HG03196 (cell line): Measurements from ENCODE around the gene ST6GALNAC4.

Experiments
- ATAC-seq: cut with Tn5 transposase; IDR thresholded peaks from one replicate; pipeline ENCODE4 v1.9.1; 2021; ENCODE audit not compliant: unreplicated experiment

The ST6GALNAC4 gene, protein sequence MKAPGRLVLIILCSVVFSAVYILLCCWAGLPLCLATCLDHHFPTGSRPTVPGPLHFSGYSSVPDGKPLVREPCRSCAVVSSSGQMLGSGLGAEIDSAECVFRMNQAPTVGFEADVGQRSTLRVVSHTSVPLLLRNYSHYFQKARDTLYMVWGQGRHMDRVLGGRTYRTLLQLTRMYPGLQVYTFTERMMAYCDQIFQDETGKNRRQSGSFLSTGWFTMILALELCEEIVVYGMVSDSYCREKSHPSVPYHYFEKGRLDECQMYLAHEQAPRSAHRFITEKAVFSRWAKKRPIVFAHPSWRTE

DNA sequence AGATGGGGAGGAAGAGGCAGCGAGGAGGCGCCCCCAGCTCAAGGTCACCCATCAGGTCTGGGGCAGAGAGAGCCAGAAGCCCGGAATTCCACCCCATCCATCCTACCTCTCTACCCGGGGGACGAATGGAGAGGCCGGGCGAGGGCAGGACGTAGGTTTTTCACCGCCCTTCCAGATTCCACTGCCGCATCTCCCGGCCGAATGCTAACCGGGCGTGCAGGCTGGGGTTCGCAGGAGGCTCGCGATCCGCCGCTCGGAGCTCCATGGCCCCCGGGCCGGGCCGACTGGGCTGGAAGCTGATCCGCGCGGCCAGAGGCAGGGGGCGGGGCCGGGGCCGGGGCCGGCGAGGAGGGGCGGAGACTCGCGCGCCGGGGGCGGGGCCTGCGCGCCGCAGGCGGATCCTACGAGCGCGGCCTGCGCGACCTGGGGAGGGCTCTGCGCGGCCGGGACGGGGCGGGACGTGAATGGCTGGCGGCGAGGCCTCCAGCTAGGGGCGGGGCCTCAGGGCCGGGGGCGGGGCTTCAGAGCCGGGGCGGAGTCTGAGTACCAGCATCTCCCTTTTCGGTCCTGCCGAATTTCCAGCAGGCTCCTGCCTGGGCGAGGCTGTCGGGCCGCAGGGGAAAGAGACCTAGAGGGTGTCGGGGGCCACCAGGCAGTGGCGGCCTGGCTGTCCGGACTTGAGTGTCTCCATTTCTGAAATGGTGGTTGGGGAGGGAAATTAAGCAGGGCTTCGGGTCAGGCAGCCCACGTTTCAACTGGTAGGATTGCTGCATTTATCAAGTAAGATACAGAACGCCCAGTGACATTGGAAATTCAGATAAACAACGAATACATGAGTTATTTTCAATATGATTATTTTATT, at the start of gene ST6GALNAC4:
TSS of gene ST6GALNAC4 (minus strand) at position 322 of the 862 bp plus-strand sequence. CDS start 622 bp downstream, outside the sequence.
- peak; percentile 63 for ATAC-seq

DNA sequence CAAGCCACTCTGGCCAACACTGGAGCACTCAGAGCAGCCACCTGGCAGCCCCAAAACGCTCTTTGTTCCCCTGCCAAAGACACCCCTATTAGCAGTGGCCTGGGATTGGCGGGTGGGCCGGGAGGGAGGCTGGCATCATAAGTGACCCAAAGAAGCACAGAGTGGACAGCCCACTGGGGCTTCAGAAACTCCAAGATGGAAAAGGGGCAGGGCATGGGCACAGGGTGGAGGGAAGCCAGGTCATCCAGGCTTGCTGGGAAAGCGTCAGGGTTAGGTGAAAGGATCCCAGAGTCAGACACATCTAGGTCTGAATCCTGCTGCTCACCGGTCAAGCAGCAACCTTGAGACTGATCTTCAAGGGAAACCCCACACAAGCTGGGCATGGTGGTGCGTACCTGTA, 49.1 kb upstream of the ST6GALNAC4 start:
- no peak for ATAC-seq

DNA sequence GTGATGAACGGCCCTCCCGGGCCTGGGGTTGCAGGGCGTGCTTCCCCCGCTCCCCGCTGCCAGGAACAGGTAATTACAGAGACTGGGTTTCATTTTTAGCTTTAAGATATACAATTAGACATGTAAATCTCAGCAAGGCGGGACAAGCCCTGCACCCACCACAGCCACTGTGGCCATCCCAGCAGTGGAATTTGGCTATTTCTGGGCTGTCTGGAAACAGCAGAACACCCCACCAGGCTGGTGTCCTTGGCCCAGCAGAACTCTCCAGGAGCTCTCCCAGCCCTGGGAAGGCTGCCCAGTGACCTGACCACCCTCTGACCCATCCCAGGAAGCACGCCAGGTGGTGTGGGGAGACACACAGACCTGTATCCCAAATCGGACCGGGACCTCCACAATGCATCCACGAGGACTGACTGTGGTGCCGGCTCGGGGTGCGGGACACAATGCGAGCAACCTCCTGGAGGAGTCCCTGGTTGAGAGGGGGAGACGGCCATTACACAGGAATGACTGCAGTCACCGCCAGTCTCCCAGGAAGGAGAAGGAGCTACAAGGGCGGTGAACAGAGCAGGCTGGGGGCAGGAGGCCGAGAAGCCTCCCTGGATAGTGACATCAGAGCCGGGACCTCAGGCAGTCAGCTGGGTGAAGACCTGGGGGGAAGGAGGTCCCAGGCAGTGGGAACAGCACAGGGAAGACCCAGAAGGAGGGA, 46.7 kb upstream of the ST6GALNAC4 start:
- ATAC-seq, result no peak

DNA sequence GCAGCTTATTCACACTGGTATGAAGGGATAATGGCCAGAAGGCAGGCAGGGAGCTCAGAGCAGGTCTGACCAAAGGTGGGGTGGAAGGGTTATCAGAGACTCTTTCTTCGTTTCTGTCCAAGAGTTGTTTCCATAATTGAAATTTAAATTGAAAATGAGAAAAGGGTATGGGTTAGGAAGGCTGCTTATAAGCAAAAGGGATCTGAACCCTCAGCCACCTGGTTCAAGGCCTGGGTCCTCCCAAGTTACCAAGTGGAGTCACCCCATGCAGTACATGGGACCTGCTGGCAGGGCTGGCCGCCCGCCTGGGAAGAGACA, 46.2 kb upstream of the ST6GALNAC4 start:
- ATAC-seq, result no peak

DNA sequence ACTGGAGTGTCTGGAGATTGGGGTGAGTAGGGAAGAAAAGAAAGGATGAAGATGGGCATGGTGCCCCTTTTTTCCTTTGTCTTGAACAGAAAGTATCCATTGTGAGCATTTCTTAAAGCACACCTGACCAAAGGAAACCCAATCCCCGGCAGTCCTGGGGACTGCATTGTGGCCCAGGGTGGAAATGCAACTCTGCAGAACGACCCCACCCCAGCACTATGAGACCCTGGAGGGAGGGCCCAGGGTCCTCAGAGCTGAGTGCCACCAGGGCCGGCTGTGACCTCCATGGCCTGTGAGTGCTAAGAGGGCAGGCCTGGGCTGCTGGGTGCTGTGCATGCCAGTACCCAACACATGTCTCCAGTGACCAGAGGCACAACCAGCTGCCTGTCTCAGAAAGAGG, 45.4 kb upstream of the ST6GALNAC4 start:
- ATAC-seq, result no peak

DNA sequence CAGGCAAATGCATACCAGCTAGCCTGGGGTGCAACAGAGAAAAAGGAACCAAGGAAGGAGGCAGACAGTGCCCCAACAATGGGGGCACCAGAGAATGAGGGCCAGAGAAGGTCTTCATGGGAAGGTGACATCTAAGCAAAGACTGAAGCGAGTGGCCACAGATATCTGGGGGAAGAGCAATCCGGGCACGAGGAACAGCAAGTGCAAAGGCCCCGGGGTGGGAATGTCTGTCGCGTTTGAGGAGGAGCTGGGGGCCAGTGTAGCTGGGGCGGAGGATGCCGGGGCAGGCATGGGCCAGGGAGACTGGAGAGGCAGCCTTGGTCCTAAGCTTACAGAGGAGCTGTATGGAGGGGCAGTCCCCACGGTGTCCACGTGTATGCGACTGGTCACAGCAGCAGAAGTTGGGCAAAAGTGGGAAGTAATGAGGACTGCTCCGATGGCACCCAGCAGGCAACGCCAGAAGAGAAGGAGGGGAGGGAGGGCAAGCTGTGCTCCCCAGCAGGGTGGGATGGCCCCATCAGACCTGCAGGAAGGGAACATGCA, 44.8 kb upstream of the ST6GALNAC4 start:
- ATAC-seq, result no peak

DNA sequence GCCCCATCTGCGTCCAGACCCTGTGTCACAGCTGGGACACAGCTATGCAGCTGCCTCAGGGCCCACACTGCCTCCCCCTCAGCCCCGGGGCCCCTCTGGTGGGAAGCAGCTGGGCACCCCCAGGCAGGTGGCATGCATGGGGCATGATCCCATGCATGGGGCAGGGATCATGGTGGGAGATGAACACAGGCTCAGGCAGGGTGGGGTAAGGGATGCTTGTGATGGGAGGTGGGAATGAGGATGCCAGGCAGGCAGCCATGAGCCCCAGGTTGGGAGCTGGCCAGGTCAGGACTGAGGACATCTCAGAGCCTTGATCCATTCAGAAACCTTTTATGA, 44.3 kb upstream of the ST6GALNAC4 start:
- no peak for ATAC-seq

DNA sequence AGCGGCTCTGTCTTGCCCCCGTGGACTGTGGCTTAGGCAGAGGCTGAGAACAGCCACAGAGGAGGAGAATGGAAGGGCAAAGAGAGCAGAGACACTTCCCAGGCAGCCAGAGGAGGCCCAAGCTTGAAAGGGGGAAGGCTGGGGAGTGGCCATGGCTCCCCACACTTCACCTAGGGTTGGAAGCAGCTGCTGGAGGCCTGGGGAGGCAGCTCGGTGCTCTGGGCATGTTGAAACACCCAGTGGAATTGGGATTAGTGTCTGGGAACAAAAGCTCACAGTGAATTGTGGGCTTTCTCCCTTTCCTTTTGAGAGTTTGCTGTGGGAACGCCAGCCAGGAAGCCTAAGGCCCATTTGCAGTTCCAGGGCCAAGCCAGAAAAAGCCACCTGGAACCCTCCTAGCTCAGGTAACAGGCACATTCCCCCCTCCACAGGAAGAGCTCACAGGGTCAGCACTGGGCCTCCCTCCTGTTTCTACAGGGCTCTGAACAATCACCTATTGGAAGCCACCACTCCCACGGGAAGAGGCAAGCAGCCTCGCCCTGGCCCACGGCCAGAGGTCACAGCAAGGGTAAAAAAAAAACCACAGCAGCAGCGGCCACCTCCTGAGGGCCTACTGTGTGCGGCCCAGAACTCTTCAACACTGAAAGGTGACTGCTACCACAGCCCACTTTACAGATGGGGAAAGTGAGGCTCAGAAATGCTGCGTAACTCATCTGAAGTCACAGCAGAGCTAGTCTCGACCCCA, 43.7 kb upstream of the ST6GALNAC4 start:
- ATAC-seq, result no peak

DNA sequence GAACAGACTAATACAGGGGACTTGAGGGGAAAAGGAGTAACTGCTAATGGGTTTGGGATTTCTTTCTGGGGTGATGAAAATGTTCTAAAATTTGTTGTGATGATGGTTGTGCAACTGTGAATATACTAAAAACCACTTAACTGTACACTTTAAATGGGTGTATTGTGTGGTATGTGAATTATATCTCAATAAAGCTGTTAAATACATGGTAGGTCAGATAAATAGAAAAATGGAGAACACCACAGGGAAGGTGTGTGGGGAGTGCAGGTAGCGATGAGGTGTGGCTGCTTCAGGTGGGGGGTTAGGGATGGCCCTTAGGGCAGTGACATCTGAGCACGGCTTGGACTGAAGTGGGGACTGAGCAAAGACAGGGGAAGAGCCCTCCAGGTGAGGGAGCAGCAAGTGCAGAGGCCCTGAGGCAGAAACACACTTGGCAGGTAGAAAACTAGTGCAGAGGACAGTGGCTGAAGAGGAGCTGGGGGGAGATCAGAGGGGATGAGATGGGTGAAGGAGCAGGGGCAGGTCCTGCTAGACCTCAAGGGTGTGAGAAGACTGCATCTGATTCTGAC, 43.1 kb upstream of the ST6GALNAC4 start:
- no peak for ATAC-seq

DNA sequence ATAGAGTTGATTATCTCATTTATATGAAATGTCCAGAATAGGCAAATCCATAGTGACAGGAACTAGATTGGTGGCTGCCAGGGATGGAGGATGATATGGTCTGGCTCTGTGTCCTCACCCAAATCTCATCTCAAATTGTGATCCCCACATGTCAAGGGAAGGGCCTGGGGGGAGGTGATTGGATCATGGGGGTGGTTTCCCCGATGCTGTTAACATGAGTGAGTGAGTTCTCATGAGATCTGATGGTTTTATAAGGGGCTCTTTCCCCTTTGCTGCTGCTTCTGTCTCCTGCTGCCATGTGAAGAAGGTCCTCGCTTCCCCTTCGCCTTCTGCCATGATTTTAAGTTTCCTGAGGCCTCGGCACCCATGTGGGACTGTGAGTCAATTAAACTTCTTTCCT, 42.6 kb upstream of the ST6GALNAC4 start:
- no peak for ATAC-seq

DNA sequence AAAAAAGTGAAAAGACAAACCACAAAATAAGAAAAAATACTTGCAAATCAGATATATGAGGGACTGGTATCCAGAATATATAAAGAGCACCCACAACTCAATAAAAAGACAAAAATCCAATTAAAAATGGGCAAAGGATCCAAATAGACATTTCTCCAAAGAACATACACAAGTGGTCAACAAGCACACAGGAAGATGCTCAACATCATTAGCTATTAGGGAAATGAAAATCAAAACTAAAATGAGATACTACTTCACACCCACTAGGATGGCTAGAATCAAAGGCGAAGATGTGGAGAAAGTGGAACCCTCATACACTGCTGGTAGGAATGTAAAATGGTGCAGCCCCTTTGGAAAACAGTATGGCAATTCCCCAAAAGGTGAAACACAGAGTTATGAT, 41.9 kb upstream of the ST6GALNAC4 start:
- ATAC-seq, result no peak

DNA sequence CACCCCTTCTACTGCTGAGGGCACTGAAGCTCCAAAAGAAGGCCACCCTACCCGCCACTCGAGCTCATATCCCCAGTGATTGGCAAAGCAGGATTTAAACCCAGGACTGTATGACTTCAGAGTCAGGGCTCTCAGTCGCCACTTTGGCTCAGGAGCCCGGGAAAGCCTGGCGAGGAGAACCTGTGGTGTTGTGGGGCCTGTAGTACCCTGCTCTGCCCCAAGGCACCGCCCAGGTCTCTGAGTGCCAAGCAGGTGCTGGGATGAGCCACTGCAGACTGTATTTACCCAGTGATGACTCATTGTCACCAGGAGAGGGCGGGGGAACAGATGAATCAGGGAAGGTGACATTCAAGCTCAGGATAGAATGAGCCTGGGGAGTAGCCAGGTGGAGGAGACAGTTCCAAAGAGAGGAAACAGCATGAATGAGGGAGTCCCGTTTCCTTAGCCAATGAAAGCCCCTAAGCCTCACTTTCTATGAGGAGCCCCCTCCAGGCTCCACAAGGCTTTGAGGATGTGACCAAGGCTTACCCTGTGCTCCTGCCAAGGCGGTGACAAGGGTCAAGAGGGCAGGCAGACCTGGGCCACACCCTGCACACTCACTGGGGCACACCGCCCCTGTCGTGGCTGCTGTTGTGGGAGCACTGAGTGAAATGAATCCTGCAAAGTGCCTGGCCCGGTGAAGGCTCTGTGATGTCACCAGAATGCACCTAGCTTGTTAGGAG, 38.6 kb upstream of the ST6GALNAC4 start:
- no peak for ATAC-seq

DNA sequence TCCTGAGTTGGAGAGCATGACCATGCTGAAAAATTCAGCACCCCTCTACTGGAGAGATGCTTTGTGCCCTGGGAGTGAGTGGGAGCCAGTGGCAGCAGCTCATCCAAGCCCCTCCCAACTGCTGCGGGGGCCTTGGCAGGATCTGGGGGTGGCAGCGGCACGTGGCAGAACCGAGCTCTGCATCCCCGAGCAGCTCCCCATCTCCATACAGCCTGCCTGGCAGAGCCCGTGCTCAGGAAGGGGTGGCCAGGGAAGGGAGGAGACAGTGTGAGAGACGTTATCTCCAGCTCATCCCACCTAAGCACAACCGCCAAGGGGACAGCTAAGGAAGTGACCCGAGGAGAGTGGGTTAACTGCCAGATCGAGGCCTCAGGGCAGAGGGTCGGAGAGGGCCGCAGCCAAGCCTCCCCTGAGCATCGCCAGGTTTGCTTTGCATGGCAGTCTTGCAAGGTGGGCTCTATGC, 38.0 kb upstream of the ST6GALNAC4 start:
- ATAC-seq, result no peak

DNA sequence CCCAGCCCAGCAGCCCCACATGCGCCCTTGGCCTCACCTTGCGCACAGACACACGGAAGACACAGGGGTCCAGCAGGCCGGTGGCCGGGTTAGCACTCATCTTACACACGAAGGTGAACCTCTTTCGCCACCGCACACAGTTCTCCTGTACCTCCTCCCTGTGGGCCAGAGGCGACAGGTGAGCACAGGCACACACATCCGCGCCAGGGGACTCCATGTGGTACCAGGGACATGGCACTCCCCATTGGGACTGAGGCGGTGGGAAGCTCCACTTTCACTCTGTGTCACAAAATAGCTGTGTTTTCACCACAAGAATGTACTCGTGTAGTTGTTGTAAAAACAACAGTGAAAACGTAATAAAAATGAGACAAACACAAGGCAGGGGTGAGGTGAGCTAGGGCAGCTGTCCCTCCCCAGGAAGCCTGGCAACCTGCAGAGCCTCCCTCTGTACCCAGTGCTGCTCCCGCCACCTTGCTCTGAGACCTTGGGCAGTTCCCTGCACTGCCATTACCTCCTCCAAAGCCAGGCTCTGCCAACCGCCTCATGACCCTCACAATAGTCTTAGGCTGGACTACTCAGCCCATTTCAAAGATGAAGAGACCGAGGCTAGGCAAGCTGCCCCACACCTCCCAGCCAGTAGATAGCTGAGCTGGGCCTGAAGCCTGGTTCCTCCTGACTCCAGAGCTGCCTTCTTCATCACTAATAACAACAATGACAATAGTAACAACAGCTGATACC, 37.1 kb upstream of the ST6GALNAC4 start:
- ATAC-seq, result no peak

DNA sequence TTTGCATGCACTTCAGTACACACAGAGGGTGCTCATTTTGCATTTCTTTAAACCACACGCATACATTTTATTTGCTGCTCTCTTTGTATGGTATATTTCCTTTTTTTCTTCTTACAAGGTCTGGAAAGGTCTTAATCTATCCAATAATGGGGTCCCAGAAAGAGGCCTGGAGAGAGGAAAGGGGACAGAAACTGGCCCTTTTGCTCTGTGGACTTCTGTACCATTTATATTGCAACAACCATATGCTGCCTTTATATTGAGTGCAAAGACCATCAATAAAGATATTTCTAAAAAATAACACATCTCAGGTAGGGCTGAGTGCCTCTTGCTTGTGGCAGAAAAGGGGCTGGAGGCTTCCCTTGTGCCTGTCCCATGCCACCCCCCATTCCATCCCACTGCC, 36.3 kb upstream of the ST6GALNAC4 start:
- no peak for ATAC-seq

DNA sequence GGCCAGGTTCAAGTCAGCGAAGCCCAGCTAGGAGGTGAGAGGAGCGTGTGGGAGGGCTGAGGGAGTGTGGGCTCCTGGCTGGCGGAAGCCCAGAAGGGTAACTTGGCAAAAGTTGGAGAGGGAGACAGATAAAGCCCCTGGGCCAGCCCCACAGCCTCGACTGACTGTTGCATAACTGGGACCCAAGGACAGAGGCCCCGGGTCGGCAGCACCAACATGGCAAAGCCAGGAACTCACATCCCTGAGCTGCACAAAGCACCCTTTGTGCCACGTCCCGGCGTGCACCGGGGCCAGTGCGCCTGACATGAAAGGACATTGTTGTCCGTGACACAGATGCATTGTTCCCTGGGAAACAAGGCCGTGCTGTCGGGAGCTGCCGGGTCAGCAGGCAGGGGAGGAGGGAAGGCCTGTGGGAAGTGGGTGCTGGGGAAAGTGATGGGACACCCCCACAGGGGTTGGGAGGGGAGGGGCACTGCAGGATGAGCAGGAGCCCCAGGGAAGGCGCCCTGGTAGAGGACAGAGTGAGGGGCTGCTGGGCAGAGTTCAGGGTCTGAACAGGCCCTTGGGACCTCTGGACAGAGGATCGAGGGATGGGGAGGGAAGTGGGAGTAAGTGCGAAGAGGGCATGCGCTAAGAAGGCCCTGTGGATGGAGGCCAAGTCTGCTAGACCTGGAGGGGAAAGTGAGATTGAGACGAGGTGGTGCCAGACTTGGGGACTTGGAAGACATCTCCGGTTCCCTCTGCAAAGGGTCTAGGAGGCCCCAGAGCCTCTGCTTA, 33.9 kb upstream of the ST6GALNAC4 start:
- ATAC-seq, result no peak

DNA sequence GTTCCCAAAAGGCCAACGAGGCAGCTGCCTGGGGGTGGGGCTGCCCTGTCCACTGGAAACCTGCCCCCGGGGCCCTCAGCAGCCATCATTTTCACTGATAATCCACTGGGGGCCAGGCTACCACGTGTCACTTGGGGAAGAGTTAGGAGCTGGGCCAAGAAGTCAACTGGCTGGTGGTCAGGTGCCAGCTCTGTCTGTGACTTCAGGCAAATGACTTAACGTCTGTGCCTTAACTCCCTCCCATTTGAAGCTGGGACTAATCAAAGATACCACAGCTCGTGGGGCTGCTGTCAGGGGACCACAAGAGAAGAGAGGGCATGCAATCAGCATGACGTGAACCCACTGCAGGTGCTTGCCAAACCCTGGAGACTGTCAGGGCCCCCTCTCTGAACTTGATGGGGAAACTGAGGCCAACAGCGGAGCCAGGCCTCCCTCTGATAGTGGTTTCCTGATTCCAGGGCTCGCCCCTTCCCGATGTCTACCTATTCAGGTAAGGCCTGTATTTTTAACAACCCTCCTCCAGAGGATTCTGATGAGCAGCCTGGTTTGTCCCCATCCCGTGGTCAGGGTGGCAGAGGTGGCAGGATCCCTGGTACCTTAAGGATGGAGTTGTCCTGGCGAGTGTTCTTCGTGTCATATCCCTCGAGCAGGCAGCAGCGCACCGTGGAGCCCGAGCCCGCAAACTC, 33.1 kb upstream of the ST6GALNAC4 start:
- no peak for ATAC-seq
